Liver (tissue), 9 donors: Measurements from ENCODE around the gene GLT8D2. TPM values are rescaled to one million over a fixed set of nuclear protein-coding genes. Genes with fewer than 3 reads are reported as not detected.

Experiments used
- DNase-seq: peaks from one replicate; pipeline ENCODE4 v3.0.0-alpha.2; 2017; ENCODE audit warnings: low spot score
- H3K27ac ChIP-seq, 2 donors: one replicate each; pipeline ENCODE4 v1.7.0; 2013; ENCODE audit warnings: inconsistent platforms in 2 of 2, low read length in 2 of 2, control low read depth in 1 of 2, low read depth in 1 of 2, mild to moderate bottlenecking in 1 of 2
- H3K27me3 ChIP-seq, 4 donors: one replicate each; pipeline versions ENCODE4 v1.6.1 to v1.7.0; 2013; ENCODE audit warnings: low read length in 3 of 4, inconsistent platforms in 1 of 4, mild to moderate bottlenecking in 1 of 4, moderate library complexity in 1 of 4; ENCODE audit not compliant: control insufficient read depth in 4 of 4, insufficient read depth in 4 of 4
- H3K36me3 ChIP-seq, 4 donors: one replicate each; pipeline versions ENCODE4 v1.6.1 to v1.7.0; 2013; ENCODE audit warnings: low read length in 3 of 4, mild to moderate bottlenecking in 3 of 4, low read depth in 1 of 4, moderate library complexity in 1 of 4; ENCODE audit not compliant: control insufficient read depth in 4 of 4, insufficient read depth in 3 of 4
- H3K4me1 ChIP-seq, 4 donors: one replicate each; pipeline versions ENCODE4 v1.6.1 to v1.7.0; 2013; ENCODE audit warnings: low read length in 3 of 4, mild to moderate bottlenecking in 3 of 4, moderate library complexity in 1 of 4; ENCODE audit not compliant: control insufficient read depth in 4 of 4, insufficient read depth in 4 of 4
- H3K4me3 ChIP-seq, 3 donors: one replicate each; pipeline versions ENCODE4 v1.6.1 to v1.7.0; 2013; ENCODE audit warnings: low read length in 3 of 3, control low read depth in 1 of 3, low read depth in 1 of 3, mild to moderate bottlenecking in 1 of 3
- H3K9ac ChIP-seq, 2 donors: one replicate each; pipeline ENCODE4 v1.7.0; 2013; ENCODE audit warnings: low read length in 2 of 2, mild to moderate bottlenecking in 2 of 2, moderate library complexity in 2 of 2, control low read depth in 1 of 2, low read depth in 1 of 2
- H3K9me3 ChIP-seq, 4 donors: one replicate each; pipeline versions ENCODE4 v1.6.1 to v1.7.0; 2013; ENCODE audit warnings: low read length in 3 of 4; ENCODE audit not compliant: control insufficient read depth in 4 of 4
- ATF3 ChIP-seq: IDR thresholded peaks from 2 replicates; pipeline ENCODE4 v1.6.1; 2016; ENCODE audit warnings: antibody characterized with exemption
- CTCF ChIP-seq: fragments of 150-350 bp; IDR thresholded peaks from 2 replicates; pipeline ENCODE4 v1.5.1; 2017; ENCODE audit warnings: improper control_type of control experiment, low read depth, low read length; ENCODE audit not compliant: missing input control
- EGR1 ChIP-seq, 2 donors: IDR thresholded peaks; 2 replicates each; pipeline ENCODE4 v1.6.1; 2016 to 2018; ENCODE audit warnings: antibody characterized with exemption in 2 of 2, low read depth in 2 of 2
- FOXA1 ChIP-seq: IDR thresholded peaks from 2 replicates; pipeline ENCODE4 v1.6.1; 2016; ENCODE audit warnings: antibody characterized with exemption
- FOXA2 ChIP-seq: IDR thresholded peaks from 2 replicates; pipeline ENCODE4 v1.6.1; 2016; ENCODE audit warnings: antibody characterized with exemption
- GABPA ChIP-seq, 2 donors: IDR thresholded peaks in 1 of 2; conservative IDR thresholded peaks in 1 of 2; 2 replicates each; pipeline ENCODE4 v1.6.1; 2016; ENCODE audit warnings: antibody characterized with exemption in 2 of 2, mild to moderate bottlenecking in 1 of 2, moderate library complexity in 1 of 2
- HNF4A ChIP-seq, 2 donors: conservative IDR thresholded peaks; 2 replicates each; pipeline ENCODE4 v1.6.1; 2016; ENCODE audit warnings: antibody characterized with exemption in 2 of 2, mild to moderate bottlenecking in 2 of 2
- HNF4G ChIP-seq: IDR thresholded peaks from 2 replicates; pipeline ENCODE4 v1.6.1; 2016; ENCODE audit warnings: antibody characterized with exemption
- JUND ChIP-seq, 2 donors: IDR thresholded peaks; 2 replicates each; pipeline ENCODE4 v1.6.1; 2016; ENCODE audit warnings: antibody characterized with exemption in 2 of 2
- MAX ChIP-seq: IDR thresholded peaks from 2 replicates; pipeline ENCODE4 v1.6.1; 2016; ENCODE audit warnings: antibody characterized with exemption
- NR2F2 ChIP-seq: IDR thresholded peaks from 2 replicates; pipeline ENCODE4 v1.6.1; 2016; ENCODE audit warnings: antibody characterized with exemption
- RAD21 ChIP-seq, 2 donors: IDR thresholded peaks; 2 replicates each; pipeline ENCODE4 v1.6.1; 2016; ENCODE audit warnings: antibody characterized with exemption in 2 of 2, mild to moderate bottlenecking in 2 of 2
- REST ChIP-seq: IDR thresholded peaks from 2 replicates; pipeline ENCODE4 v1.6.1; 2016; ENCODE audit warnings: antibody characterized with exemption, mild to moderate bottlenecking
- RXRA ChIP-seq, 2 donors: IDR thresholded peaks; 2 replicates each; pipeline ENCODE4 v1.6.1; 2017 to 2018; ENCODE audit warnings: antibody characterized with exemption in 2 of 2, mild to moderate bottlenecking in 1 of 2
- SP1 ChIP-seq: IDR thresholded peaks from 2 replicates; pipeline ENCODE4 v1.6.1; 2018; ENCODE audit warnings: antibody characterized with exemption, mild to moderate bottlenecking
- YY1 ChIP-seq: IDR thresholded peaks from 2 replicates; pipeline ENCODE4 v1.6.1; 2016; ENCODE audit warnings: antibody characterized with exemption, mild to moderate bottlenecking
- WGBS: extraction: QIAGEN DNeasy Blood & Tissue Kit; methylation state at CpG from one replicate; pipeline ENCODE4 v1.1.7; 2013; 5-methylcytosine and 5-hydroxymethylcytosine counted together
- polyA plus RNA-seq, 2 donors: library from polyadenylated mRNA; stranded (reverse) in 1 of 2; unstranded in 1 of 2; fragments of 200-250 nt in 1 of 2; fragments of >200 nt in 1 of 2; fragmentation: Nextera tagmentation in 1 of 2; extraction: Ambion mirVana in 1 of 2; gene quantifications; one replicate each; pipeline versions ENCODE4 v1.2.1 to v1.2.3, GENCODE V29; 2013 to 2015
- total RNA-seq, 2 donors: library from RNA; depleted of rRNA; stranded (reverse); fragments of >200 nt; gene quantifications; one replicate each; pipeline ENCODE4 v1.2.3, GENCODE V29; 2014
- donor health status: healthy.
- donor health status: healthy.
- donor health status: healthy.
- donor health status: healthy.
- donor health status: healthy.

The GLT8D2 gene
- total and polyA plus RNA-seq, 4 donors, result 0.79 to 1.4 (median 1.2) TPM

GRCh38 chr12:103952497-103952896, 97.5 kb downstream of the GLT8D2 start:
- Histone ChIP-seq H3K4me1 (peaks cover 4 to 15% (median 14%) of the 10 kb centered on the region in 4 donors), H3K27ac (no peak overlapping the region), H3K9ac (no peak overlapping the region), H3K27me3 (no peaks in the 10 kb centered on the region), H3K36me3 (peaks cover 6 to 62% (median 53%) of the 10 kb centered on the region in 4 donors), H3K4me3 (no peak overlapping the region), H3K9me3 (no peaks in the 10 kb centered on the region)
- 92% methylated on average over 1 of the region's 1 CpG for WGBS
- TF ChIP-seq ATF3 (no peak), FOXA1 (no peak), EGR1 (IDR thresholded peaks at IDR 0.05; ENCODE audit: low read depth in 2 of 2) (no peak), HNF4G (no peak), REST (no peak), YY1 (no peak), RXRA (IDR thresholded peaks at IDR 0.05) (no peak), MAX (no peak), RAD21 (IDR thresholded peaks at IDR 0.05) (no peak), SP1 (no peak), FOXA2 (no peak), CTCF (no peak), NR2F2 (no peak), HNF4A (conservative IDR thresholded peaks at IDR 0.05) (no peak)
- no peak for DNase-seq

GRCh38 chr12:103948746-103949406, 101.1 kb downstream of the GLT8D2 start:
- H3K27me3 ChIP-seq, result no peaks in the 10 kb centered on the region
- H3K4me1 ChIP-seq, result no peaks in the 10 kb centered on the region
- peaks cover 24 to 96% (median 86%) of the 10 kb centered on the region in 4 donors for H3K36me3 ChIP-seq
- no peaks in the 10 kb centered on the region for H3K9me3 ChIP-seq
- H3K4me3 ChIP-seq, result no peak overlapping the region
- no peak for DNase-seq
- 85% methylated on average over 13 of the region's 13 CpGs for WGBS
- H3K27ac ChIP-seq, result no peak overlapping the region
- H3K9ac ChIP-seq, result no peak overlapping the region
- no peak for TF ChIP-seq HNF4G
- TF ChIP-seq JUND (IDR thresholded peaks at IDR 0.05), result no peak
- TF ChIP-seq SP1, result no peak
- no peak for TF ChIP-seq CTCF
- TF ChIP-seq RAD21 (IDR thresholded peaks at IDR 0.05), result no peak
- TF ChIP-seq EGR1 (IDR thresholded peaks at IDR 0.05; ENCODE audit: low read depth in 2 of 2), result no peak
- TF ChIP-seq FOXA2, result no peak
- no peak for TF ChIP-seq RXRA (IDR thresholded peaks at IDR 0.05)
- TF ChIP-seq GABPA (IDR thresholded peaks at IDR 0.05 in 1 of 2, conservative IDR thresholded peaks at IDR 0.05 in 1 of 2), result no peak
- no peak for TF ChIP-seq MAX
- TF ChIP-seq NR2F2, result no peak
- TF ChIP-seq REST, result no peak
- TF ChIP-seq YY1, result no peak
- TF ChIP-seq HNF4A (conservative IDR thresholded peaks at IDR 0.05), result no peak
